Measurements from ENCODE around the gene POLR1F. TPM values are rescaled to one million over a fixed set of nuclear protein-coding genes. Genes with fewer than 3 reads are reported as not detected.

POLR1F gene
- total RNA-seq, 1 donor from 2014 or later = 20.0 TPM

DNA sequence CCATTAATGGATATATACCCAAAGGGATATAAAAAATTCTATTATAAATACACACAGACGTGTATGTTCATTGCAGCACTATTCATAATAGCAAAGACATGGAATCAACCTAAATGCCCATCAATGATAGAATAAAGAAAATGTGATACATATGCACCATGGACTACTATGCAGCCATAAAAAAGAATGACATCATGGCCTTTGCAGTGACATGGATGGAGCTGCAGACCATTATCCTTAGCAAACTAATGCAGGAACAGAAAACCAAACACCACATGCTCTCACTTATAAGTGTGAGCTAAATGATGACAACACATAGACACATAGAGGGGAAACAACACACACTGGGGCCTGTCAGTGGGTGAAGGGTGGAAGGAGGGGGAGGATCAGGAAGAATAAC, 33.0 kb downstream of the POLR1F start:
- no peak for DNase-seq (ENCODE audit: low read depth in 2 of 2)

GRCh38 chr7:19674266-19674960, 34.4 kb downstream of the POLR1F start:
- DNase-seq (ENCODE audit: low read depth in 2 of 2) = no peak

- DNase-seq (ENCODE audit: low read depth in 2 of 2) = no peak
Observed at GRCh38 chr7:19670806-19671205, 38.0 kb downstream of the POLR1F start.

DNA sequence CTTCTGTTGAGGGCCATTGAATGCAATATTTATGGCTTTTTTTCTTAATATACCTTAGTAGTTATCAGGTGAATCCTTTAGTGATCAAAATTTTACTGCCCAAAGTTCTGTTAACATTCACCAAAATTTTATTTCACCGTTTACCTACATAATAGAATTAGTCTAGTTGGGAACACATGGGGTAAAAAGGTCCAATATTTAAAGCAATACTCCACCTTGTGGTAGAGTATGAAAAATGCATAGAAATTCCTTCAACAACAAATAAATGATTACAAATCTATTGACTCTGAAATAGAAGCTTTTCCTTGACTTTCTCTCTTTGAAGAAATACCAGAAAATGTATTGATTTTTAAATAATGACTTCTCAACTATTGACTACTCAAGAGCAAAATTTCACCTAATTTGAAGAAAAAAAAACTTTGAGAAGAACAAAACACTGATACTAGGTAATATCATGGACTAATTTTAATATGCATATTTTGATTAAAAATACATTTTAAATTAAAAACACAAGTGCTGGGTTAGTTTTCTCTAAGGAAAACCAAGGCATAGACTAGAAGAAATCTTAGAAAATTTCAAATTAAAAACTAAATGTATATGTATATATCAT, 43.3 kb downstream of the POLR1F start:
- peak; percentile 25 to 38 for DNase-seq (ENCODE audit: low read depth in 2 of 2)

GRCh38 chr7:19663816-19664462, 44.9 kb downstream of the POLR1F start:
- no peak for DNase-seq (ENCODE audit: low read depth in 2 of 2)

- no peak for DNase-seq (ENCODE audit: low read depth in 2 of 2)
Observed at GRCh38 chr7:19648791-19649190, 60.0 kb downstream of the POLR1F start.

Other genes starting within 250 kb of the POLR1F start
- gene TMEM196, start 64.6 kb upstream of the POLR1F start, total RNA-seq = not detected in 2 replicates

All from lung microvascular endothelial cell (primary cell).